Measurements from ENCODE around the gene HIGD1A. TPM values are rescaled to one million over a fixed set of nuclear protein-coding genes. Genes with fewer than 3 reads are reported as not detected.

Gene HIGD1A
- polyA plus RNA-seq, 1 donor: 145 TPM

DNA sequence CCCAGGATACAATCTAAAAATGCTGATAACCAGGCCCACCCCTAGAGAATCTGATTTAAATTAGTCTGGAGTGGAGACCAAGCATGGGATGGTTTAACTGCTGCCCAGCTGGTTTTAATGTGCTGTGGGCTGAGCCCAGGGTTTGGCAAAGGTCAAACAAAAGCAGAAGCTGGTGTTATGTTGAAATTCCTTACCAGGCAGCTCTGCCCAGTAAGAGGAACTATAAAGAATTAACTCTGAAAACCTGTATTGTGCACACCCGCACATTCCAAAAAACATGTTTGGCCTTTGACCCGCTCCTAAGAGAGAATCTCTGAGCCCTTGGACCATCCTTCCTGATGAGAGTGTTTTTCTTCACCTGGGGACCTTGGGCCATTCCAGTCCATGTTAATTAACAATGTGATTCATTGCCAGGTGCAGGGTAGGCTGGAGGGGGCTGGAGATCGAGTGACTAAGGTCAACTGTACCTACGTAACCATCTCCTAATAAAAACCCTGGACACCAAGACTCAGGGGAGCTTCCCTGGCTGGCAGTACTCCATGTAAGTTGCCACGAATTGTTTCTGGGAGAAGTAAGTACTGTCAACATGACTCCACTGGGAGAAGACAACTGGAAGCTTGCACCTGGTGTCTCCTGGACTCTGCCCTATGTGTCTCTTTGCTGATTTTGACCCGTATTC, 42.1 kb downstream of the HIGD1A start:
- DNase-seq: no peak

DNA sequence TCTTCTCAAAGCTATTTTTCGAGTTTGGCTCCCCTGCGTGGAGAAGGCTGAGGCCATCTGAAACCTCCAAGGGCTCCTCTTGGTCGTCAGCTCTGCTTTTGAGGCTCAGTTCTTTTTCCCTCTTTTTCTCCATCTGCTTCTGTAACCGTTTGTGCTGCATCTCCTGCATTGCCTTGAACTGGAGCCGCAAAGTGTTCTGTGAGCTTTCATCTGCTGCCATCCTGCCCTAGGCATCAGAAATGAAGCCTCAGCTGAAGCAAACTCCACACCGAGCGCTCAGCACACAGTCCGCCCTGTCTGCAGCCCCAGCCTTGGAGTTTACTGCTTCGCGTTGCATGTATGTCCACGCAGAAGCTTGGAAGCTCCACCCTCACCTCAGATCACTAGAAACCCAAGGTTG, 46.2 kb downstream of the HIGD1A start:
- DNase-seq: no peak

DNA sequence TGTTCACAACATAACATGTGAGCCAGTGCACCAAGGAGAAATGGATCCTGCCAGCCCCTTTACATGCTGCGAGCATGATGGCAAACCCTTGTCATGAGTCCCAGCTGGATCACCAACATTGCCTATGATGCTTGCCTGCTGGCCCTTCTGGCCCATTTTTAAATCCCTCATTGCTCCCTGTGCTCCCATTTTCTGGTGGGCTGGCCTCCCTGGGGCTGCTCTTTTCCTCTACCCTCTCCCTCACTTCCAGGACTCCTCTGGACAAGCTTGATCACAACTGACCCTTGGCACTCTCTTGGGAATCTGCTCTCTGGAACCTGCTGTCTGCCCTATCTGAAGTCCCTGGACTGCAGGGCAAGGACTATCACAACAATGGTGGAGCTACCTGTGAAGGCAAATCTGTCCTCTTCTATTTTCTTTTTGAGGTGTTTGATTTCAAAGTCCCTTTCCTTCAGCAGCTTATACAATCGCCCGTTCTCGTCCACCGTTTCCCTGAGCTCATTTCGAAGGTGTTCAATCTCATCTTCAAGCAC, 47.5 kb downstream of the HIGD1A start:
- no peak for DNase-seq

DNA sequence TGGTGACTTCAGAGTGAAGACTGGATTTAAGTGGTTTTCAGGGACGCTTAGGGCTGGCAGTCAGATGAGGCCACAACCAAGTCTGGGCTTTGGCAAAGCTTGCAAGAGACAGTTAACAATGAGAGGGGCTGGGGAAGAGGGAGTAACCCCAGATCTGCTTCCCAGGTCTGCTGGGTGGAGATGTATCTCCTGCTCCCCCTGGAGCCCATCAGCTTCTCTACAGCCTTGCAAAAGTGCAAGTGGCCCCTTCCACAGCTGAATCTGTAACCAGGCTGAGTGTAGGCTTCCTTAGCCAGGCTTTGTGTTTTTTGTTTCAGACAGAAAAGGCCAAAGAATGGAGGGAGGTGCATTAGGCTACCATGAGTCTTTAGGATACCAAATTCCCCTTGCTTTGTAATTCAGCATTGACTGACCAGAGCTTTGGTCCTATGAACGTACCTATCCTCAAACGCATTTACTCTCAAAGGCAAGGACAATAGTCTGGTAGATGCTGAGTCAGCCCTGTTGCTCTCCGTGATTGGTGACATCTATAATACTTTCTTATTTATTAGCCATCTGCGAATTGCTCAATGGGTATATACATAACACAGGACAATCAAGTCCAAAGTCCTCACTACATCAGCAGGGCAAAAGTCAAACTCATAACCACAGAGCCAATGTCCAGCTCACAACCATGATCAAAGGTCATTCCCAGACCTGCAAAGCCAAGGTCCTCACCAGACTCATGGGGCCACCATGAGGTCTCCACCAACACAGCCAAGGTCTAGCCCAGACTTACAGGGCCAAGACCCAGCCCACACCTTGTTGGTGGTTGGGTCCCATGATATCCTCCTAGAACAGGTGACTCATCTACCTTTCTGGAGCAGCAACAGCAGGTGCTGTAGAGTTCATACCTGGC, 48.4 kb downstream of the HIGD1A start:
- no peak for DNase-seq

DNA sequence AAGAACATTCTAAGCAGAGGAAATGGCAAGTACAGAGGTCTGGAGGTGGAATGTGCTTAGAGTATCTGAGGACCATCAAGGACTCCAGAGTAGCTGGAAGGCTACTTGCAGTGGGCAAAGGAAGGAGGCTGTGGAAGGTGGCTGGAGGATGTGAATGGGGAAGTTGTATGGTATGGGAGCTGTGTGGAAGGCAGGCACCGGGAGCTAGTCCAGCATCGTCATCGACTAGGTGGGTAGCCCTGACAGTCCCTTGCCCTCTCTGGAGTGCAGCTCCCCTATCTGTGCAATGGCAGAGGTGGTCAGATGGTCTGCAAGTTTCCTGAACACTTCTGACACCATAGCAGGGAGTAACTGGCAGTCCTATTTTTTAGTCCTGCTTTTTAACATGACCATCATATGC, 50.5 kb downstream of the HIGD1A start:
- DNase-seq: no peak

DNA sequence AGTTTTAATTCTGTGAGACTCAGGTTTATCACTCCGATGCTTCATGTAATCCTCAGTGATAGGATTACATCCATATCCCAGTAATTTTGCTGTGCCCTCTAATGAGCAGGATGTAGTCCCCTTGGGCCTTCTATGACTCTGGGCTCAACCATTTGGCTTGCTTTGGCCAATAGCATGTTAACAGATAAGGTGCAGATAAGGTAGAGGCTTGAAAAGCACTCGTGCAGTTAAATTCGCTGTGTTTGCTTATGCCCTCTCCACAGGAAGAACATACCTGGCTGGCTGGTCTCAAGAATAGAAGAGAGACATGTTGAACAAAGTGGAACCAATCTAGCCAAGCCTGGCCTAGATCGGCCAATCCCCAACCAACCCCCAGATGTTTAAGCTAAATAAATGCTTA, 51.3 kb downstream of the HIGD1A start:
- no peak for DNase-seq

DNA sequence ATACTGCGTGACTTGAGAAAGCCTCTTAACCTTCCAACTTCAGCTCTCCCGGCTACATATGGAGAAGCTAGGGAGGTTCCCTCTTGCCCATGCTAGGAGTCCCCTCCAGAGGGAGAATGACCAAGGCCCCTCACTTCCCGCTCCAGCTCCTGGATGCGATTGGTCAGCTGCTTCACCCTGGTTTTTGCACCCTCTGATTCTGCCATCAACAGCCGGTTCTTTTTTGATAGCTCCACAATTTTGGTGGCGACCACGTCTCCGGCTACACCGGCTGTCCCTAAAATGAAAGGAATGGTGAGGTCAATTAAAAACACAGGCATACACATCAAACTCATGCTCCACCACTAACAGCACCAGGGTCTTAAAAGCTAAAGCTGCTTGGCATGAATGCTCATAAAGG, 51.8 kb downstream of the HIGD1A start:
- no peak for DNase-seq

DNA sequence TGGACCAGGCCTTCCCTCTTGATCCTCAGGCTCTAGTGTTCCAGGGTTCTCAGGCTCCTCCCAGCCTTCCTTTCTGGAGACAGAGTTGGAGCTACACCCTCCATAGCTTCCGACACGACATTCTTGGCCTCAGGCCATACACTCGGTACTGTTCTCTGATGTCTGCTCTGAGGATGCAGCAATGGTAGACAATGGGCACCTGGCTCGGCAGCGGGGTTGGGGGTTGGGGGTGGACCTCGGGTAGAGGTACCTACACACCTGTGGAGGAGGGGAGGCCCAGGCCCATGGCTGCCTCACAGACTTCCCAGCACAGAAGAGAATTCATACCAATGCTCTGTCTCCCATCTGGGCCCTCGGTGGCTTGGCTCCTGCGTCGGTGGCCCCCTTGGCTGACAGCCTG, 52.7 kb downstream of the HIGD1A start:
- DNase-seq: no peak

DNA sequence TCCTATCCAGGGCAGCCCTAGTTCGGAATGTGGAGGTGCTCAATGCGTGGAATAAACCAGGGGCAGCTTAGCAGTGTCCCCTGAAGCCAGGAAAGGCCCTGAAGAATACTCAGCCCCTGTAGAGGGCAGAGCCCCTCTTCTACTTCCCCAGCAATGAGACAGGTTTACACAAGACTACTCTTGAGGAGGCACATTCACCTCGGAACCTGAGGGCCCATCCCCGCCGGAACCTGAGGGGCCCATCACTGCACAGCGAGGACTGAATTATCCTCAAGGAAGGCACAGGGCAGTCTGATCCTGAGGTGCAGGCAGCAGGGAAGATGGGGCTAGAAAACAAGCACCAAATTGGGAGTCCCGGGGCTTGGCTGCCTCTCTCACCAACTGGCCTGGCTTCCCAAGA, 53.5 kb downstream of the HIGD1A start:
- no peak for DNase-seq

DNA sequence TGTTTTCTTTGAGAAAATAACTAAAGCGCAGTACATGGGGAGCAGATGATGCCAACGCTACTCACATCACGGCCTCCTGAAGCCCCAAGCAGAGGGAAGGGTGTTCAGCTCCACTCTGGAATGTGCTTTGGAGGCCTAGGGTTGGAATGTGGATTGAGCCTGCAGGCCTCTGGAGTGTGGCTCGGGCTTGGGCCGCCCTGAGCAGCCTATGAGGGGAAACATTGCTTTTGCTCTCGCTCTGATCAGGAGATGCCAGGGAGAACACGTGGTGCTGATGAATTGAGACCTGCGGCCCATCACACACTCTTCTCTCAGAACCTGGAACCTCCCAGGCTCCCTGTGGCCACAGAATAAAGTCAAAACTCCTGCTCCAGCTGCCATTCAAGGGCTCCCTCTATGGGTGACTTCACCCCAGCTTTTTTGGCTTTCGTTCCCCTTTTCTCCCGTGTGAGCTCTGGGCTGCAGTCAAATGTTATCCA, 54.5 kb downstream of the HIGD1A start:
- DNase-seq: no peak

DNA sequence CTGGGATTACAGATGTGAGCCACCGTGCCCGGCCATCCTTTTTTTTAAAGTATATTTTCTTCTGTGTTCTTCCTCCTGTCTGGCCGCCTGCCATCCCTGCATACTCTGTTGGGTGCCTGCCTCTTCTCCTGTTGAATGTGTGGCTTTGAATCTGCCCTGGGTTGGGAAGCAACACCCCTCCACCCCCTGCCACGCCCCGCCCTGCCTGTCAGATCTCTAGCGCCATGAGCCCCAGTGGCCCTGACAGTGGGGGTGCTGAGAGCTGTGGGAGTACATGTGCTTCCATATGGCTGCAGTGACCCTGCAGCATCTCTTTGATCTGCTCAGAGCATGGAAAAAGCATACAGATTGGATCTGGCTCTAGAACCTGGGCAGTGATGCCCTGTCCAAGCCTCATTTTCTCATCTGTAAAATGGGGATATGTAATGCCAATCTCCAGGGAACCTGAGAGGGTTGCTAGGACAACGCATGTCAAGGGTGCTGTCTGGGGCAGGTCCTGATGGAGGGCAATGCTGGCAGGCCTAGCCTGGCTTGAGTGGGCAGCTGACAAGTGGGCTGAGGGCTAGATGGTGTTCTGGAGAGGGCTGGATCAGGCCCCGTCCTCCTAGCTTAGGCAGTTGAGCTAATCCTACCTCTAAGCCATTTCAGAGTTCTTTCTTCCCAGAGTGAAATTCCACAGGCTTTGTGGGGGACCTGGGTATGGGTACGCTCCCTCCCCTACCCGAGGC, 55.1 kb downstream of the HIGD1A start:
- DNase-seq: no peak

DNA sequence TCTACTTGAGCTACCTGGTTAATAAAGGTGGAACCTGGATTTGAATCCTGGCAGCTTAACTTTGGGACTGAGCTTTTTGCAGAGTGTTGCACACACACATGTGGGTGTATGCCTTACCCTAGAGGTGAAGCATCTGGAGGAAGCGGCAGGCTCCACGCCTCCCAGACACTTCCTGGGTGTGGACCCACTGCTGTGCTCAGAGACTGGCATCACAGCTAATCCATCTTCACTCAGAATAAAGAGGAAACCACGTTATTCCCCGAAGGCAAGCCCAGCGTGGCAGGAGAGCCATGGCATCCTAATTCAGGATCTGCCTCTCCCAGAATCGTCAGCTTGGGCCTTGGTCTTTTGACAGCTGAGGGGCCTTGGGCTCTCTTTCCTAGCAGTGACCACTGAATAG, 56.7 kb downstream of the HIGD1A start:
- no peak for DNase-seq

DNA sequence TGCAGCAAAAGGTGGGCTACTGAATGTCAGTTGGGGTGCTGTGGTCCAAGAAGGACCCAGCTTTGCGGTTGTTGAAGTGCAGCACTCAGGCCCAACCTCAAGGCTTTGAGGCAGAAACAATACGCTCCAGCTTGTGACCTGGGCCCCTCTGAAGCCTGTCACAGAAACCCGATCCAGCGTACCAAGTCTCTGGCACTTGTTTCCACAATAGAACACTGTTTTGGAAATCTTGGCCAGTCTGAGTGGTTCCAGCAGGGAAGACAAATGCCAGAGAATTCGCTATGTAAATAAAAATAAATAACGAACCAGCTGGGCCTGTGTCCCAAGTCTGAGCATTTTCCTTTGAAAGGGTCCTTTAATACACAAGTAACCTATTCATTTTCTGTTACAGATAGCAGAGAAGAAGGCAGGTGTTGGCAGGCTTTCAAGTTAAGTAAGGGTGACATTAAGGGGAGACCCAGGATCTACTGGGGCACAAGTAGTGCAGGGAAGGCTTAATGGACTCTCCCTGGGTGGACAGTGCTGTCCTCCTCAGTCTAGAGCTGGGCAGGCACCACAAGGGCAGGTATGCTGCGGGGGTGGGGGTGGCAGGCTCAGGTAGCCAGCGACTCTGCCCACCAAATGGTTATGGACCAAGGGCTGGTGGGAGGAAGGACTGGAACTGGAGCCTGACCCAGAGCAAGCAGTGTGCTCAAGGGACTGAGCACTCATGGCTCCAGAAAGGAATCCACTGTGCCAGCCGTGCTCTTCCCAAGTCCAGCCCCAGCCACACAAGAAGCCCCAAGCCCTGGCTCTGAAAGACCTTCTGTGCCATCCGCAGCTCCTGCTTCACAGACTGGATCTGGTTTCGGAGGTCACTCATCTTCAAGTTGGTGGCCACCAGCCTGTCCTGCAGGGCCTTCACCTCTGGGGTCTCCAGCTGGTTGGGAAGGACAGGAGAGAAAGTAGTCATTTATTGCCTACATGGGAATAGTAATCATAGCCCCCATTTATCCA, 57.5 kb downstream of the HIGD1A start:
- DNase-seq: peak; percentile 74

DNA sequence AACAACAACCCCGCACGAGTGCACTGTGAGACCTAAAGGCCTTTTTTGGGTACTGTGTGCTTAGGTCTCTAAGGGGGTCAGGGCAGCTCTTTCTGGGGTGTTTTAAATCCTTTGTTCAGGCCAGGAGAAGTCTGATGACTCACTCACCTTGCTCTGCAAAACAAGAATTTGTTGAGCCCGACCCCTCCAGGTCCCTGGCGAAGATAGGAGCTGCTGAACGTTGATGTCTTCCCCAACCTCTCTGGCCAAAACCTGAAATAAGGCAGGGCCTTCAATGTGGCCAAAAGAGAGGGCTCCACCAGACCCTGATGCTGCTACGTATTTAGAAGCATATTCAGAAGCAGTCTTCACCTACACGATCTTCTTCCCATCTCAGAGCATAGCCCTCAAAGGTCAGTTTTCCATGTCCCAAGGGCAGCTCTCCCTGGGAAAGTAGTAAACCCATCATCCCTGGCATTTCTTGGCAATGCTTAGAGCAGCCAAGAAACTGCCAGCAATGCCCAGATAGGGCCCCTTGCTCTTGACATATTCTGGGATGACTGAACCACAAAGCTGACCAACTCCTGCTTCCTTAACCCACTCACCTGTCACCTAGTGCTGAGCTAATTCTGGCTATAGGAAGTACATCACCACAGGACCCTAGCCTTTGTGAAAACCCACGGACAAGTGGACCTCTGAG, 58.4 kb downstream of the HIGD1A start:
- DNase-seq: no peak

DNA sequence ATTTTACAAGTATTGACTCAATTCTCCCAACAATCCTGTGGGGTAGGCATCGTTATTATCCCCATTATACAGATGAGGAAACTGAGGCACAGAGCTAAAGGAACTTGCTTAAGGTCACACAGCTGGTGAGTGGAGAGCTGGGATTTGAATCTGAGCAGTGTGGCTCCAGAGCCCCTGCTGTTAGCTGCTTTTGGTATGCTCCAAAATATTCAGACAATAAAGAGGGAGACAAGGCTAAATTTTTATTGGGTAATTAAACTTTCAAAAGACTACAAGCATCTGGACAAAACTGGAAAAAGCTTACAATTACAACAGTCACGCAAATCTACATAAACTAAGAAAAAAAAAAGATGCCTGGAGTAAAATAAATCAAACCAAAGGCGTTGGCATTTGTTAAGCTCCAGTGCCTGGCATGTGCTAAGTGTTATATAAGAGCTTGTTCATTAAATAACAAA, 59.0 kb downstream of the HIGD1A start:
- peak; percentile 42 for DNase-seq

DNA sequence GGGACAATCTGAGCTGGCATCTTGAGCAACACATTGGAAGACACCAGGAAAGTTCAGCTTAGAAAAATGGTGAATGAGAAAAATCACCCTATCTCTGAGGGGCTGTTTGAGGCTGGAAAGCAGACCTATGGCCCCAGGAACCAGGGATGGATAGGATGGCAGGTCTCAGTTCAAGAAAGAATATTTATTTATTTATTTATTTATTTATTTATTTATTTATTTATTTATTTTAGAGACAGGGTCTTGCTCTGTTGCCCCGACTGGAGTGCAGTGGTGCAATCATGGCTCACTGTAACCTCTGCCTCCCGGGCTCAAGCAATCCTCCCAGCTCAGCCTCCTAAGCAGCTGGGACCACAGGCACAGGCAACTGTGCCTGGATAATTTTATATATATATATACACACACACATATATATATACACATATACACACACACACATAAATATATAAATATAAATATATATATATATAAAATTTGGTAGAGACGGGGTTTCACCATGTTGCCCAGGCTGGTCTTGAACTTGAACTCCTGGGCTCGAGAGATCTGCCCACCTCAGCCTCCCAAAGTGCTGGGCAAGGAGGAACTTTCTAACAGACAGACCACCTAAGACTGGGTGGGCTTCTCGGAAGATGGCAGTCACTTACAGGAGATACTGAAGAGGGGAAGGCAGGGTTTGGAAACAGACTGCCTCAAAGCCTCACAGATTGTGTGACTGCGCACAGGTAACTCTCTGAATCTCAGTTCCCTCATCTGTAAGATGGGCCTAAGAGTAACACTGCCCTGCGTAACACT, 60.9 kb downstream of the HIGD1A start:
- no peak for DNase-seq

DNA sequence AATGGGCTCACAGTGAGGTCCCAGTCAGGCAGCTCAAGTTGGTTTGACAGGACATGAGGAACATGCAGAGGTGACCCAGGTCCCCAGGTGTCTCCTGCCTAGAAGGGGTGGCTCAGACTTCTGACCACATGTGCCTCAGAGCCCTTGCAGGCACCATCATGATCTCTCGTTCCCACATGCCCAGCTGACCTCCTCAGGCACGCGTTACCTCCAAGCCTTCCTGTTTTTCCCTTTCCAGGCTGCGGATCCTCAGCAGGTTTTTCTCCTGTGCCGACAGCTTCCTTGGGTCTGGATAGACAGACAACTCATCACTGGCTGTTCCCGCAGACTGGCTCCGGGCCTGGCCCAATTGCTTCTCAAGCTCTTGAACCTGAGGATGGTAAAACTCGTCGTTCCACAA, 61.6 kb downstream of the HIGD1A start:
- no peak for DNase-seq

DNA sequence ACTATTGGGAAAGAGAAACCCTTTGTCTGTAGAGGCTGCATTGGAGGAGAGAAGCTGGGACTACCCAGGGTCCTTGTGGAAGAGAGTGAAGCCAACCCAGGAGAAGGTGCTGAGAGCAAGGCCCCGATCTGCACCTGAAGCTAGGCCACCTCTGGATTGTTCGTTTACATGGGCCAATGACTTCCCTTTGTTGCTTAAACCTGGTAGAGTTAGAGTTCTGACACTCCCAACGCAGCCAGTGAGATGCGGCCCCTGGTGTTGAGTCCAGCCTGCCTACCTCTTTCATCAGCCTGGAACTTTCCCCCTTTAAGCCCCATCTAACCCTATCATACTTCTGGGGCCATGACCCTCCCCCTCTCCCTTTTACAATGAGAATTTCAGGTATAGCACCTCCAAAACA, 62.0 kb downstream of the HIGD1A start:
- DNase-seq: no peak

DNA sequence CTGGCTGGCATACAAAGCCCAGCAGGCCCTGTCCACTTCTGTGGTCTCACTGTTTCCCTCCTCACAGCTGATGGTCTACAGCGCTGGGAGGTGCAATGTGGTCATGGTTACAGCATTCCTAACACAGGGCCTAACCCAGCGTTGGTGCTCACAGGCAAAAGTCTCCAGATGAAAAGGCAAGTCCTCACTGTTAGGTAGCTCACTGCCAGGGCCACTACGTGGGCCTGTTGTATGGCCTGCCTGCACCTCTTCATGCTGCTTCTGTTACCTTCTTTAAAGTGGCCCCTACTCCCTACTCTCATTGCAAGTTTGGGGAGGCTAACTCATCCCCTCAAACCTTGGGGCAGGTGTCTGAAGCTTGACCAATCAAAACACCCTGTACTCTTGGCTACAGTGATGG, 62.5 kb downstream of the HIGD1A start:
- DNase-seq: no peak
